ENCODE data around the gene RIPOR3. TPM values are rescaled to one million over a fixed set of nuclear protein-coding genes. Genes with fewer than 3 reads are reported as not detected.

The RIPOR3 gene
- polyA plus RNA-seq, 1 donor: 9.3 TPM

DNA sequence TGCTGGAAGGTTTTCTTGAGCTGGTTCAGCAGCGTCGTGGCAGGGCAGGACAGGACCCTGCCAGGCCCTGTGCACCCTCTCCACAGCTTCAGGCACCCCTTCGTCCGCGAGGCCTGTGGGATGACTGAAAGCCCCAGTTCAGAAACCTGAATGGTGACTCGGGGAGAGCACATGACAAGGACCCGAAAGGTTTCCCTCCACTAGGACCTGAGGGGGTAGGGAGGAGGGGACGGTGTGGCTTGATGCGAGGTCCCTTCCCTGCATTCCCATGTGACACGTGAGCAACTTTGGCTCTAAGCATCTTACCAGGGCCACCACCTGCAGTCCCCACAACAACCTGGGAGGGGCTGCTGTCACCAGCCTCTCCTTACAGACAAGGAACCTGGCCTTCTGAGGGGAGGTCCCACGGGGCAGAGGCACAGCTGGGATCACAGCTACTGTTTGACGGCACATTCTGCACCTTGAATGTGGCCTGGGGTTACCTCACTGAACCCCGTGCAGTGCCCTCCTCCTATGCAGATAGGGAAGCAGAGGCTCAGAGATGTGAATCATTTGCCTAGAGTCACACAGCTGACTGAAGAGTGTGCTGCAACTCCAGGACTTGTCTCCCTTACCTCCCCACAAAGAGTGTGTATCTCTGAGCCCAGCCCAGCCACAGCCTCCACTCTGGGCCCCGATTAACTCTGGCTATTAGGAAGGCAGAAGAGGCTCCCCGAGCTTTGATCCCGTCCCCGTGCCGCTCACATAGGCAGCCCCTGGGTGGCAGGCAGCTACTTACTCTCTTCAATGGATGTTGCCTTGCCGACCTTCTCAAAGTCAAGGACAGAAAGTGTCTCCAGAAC, 96.5 kb downstream of the RIPOR3 start:
- peaks cover 7% of the 10 kb centered on the region for H3K4me1 ChIP-seq (ENCODE audit: control insufficient read depth, insufficient read depth, low read length)
- peaks cover 6% of the 10 kb centered on the region for H3K27me3 ChIP-seq (ENCODE audit: control insufficient read depth, insufficient read depth, low read length)
- no CpG with 5 or more reads among the region's 19 CpGs for WGBS (ENCODE audit: insufficient coverage, low lambda C conversion rate)
- no peaks in the 10 kb centered on the region for H3K36me3 ChIP-seq (ENCODE audit: control insufficient read depth, insufficient read depth, low read length)
- H3K4me3 ChIP-seq (ENCODE audit: low read length): no peak overlapping the region
- H3K9me3 ChIP-seq (ENCODE audit: control insufficient read depth, low read depth, low read length): no peaks in the 10 kb centered on the region
- H3K27ac ChIP-seq (ENCODE audit: low read length): no peak overlapping the region
- DNase-seq: no peak

- Histone ChIP-seq H3K9me3 (ENCODE audit: control insufficient read depth, low read depth, low read length) (no peaks in the 10 kb centered on the region), H3K27me3 (ENCODE audit: control insufficient read depth, insufficient read depth, low read length) (peaks cover 6% of the 10 kb centered on the region), H3K4me3 (ENCODE audit: low read length) (no peak overlapping the region), H3K36me3 (ENCODE audit: control insufficient read depth, insufficient read depth, low read length) (peaks cover 3% of the 10 kb centered on the region), H3K27ac (ENCODE audit: low read length) (no peak overlapping the region), H3K4me1 (ENCODE audit: control insufficient read depth, insufficient read depth, low read length) (peaks cover 7% of the 10 kb centered on the region)
- no peak for DNase-seq
- WGBS (ENCODE audit: insufficient coverage, low lambda C conversion rate): no CpG with 5 or more reads among the region's 11 CpGs
These were observed 97.1 kb downstream of the RIPOR3 start for GRCh38 chr20:50594231-50594590.

DNA sequence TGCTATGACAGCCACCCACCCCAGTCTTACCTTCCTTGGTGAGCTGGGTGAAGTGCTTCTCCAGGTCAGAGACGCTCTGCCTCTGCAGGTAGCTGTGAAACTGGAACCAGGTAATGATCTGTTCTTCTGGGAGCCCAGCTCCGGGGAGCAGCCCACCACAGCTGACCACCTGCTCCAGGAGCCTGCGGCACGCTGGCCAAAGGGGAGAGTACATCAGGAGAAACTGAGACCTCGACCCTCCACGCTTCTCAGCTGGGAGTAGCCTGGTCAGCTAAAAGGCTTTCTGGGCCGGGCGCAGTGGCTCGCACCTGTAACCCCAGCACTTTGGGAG, 98.4 kb downstream of the RIPOR3 start:
- peaks cover 2% of the 10 kb centered on the region for H3K9me3 ChIP-seq (ENCODE audit: control insufficient read depth, low read depth, low read length)
- WGBS (ENCODE audit: insufficient coverage, low lambda C conversion rate): no CpG with 5 or more reads among the region's 9 CpGs
- peaks cover 6% of the 10 kb centered on the region for H3K27me3 ChIP-seq (ENCODE audit: control insufficient read depth, insufficient read depth, low read length)
- no peak for DNase-seq
- H3K4me3 ChIP-seq (ENCODE audit: low read length): no peak overlapping the region
- peaks cover 7% of the 10 kb centered on the region for H3K36me3 ChIP-seq (ENCODE audit: control insufficient read depth, insufficient read depth, low read length)
- H3K27ac ChIP-seq (ENCODE audit: low read length): no peak overlapping the region
- H3K4me1 ChIP-seq (ENCODE audit: control insufficient read depth, insufficient read depth, low read length): peaks cover 7% of the 10 kb centered on the region

DNA sequence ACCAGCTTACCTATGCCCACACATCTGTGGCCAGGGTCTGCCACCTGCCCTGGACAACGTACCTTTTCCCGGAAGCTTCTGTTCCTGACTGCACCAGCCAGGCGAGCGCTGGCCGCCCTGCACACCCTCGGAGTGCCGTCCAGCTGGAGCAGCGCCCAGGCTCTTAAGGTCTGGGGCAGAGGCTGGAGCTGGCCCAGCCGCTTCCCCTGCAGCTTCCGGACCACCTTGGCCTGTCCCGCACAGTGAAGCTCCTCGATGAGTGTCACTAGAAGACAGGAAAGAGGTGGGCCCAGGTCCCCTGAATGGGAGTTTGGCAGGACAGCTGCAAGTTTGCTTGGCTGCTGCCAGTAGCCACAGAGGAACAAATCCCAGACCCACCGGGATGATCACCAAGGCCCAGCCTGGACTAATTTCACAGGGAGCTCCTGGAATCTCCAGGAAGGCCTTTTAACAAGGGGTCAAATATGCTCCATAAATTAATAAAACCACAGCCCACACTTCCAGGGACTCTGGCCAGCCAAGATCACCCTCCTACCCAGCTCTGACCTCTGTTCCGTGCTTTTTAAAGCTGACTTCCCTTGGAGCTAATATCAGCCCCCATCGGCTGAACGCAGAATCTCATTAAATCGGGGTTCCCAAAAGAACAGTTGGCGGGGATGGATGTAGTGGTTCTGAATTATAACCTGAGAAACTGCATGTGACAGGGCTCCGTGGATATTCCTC, 98.9 kb downstream of the RIPOR3 start:
- H3K36me3 ChIP-seq (ENCODE audit: control insufficient read depth, insufficient read depth, low read length): peaks cover 12% of the 10 kb centered on the region
- H3K4me1 ChIP-seq (ENCODE audit: control insufficient read depth, insufficient read depth, low read length): peaks cover 7% of the 10 kb centered on the region
- no CpG with 5 or more reads among the region's 19 CpGs for WGBS (ENCODE audit: insufficient coverage, low lambda C conversion rate)
- peaks cover 6% of the 10 kb centered on the region for H3K27me3 ChIP-seq (ENCODE audit: control insufficient read depth, insufficient read depth, low read length)
- DNase-seq: no peak
- peaks cover 3% of the 10 kb centered on the region for H3K9me3 ChIP-seq (ENCODE audit: control insufficient read depth, low read depth, low read length)
- no peak overlapping the region for H3K4me3 ChIP-seq (ENCODE audit: low read length)
- no peak overlapping the region for H3K27ac ChIP-seq (ENCODE audit: low read length)

- peaks cover 3% of the 10 kb centered on the region for H3K4me1 ChIP-seq (ENCODE audit: control insufficient read depth, insufficient read depth, low read length)
- no CpG with 5 or more reads among the region's 5 CpGs for WGBS (ENCODE audit: insufficient coverage, low lambda C conversion rate)
- peaks cover 3% of the 10 kb centered on the region for H3K9me3 ChIP-seq (ENCODE audit: control insufficient read depth, low read depth, low read length)
These were observed 100.0 kb downstream of the RIPOR3 start for GRCh38 chr20:50591233-50591852.

DNA sequence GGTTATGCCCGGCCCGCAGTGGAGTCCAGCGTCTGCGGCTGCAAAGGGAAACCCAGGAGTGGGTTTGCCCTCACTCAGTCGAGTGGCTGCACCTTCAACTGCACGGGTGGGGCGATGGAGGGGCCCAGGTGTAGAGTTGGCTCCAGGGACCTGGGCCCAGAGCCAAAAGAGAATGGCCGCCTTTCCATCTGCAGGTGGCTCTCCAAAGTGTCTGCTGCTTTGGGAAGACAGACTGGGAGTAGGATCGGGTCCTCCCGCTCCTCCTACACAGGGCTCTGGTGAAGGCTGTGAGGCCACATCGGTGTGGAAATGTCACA, 101.0 kb downstream of the RIPOR3 start:
- DNase-seq: no peak

More at GRCh38 chr20:50591233-50591852, 100.0 kb downstream of the RIPOR3 start:
- Histone ChIP-seq H3K36me3 (ENCODE audit: control insufficient read depth, insufficient read depth, low read length) (peaks cover 22% of the 10 kb centered on the region), H3K4me3 (ENCODE audit: low read length) (no peak overlapping the region), H3K27ac (ENCODE audit: low read length) (no peak overlapping the region), H3K27me3 (ENCODE audit: control insufficient read depth, insufficient read depth, low read length) (peaks cover 6% of the 10 kb centered on the region)
- no peak for DNase-seq

GRCh38 chr20:50589548-50590347, 101.6 kb downstream of the RIPOR3 start:
- no peak for DNase-seq
- Histone ChIP-seq H3K4me3 (ENCODE audit: low read length) (no peak overlapping the region), H3K9me3 (ENCODE audit: control insufficient read depth, low read depth, low read length) (peaks cover 3% of the 10 kb centered on the region), H3K27me3 (ENCODE audit: control insufficient read depth, insufficient read depth, low read length) (no peaks in the 10 kb centered on the region), H3K36me3 (ENCODE audit: control insufficient read depth, insufficient read depth, low read length) (peaks cover 34% of the 10 kb centered on the region), H3K4me1 (ENCODE audit: control insufficient read depth, insufficient read depth, low read length) (no peaks in the 10 kb centered on the region), H3K27ac (ENCODE audit: low read length) (no peak overlapping the region)
- no CpG with 5 or more reads among the region's 20 CpGs for WGBS (ENCODE audit: insufficient coverage, low lambda C conversion rate)

More for the DNA sequence above, 101.0 kb downstream of the RIPOR3 start:
- H3K9me3 ChIP-seq (ENCODE audit: control insufficient read depth, low read depth, low read length): peaks cover 3% of the 10 kb centered on the region
- peaks cover under 1% of the 10 kb centered on the region for H3K27me3 ChIP-seq (ENCODE audit: control insufficient read depth, insufficient read depth, low read length)
- no peak overlapping the region for H3K27ac ChIP-seq (ENCODE audit: low read length)
- H3K4me3 ChIP-seq (ENCODE audit: low read length): no peak overlapping the region
- no CpG with 5 or more reads among the region's 11 CpGs for WGBS (ENCODE audit: insufficient coverage, low lambda C conversion rate)
- peaks cover 33% of the 10 kb centered on the region for H3K36me3 ChIP-seq (ENCODE audit: control insufficient read depth, insufficient read depth, low read length)
- no peaks in the 10 kb centered on the region for H3K4me1 ChIP-seq (ENCODE audit: control insufficient read depth, insufficient read depth, low read length)

- Histone ChIP-seq H3K27me3 (ENCODE audit: control insufficient read depth, insufficient read depth, low read length) (no peaks in the 10 kb centered on the region), H3K36me3 (ENCODE audit: control insufficient read depth, insufficient read depth, low read length) (peaks cover 45% of the 10 kb centered on the region), H3K4me3 (ENCODE audit: low read length) (no peak overlapping the region), H3K9me3 (ENCODE audit: control insufficient read depth, low read depth, low read length) (peaks cover 3% of the 10 kb centered on the region), H3K4me1 (ENCODE audit: control insufficient read depth, insufficient read depth, low read length) (no peaks in the 10 kb centered on the region), H3K27ac (ENCODE audit: low read length) (no peak overlapping the region)
- WGBS (ENCODE audit: insufficient coverage, low lambda C conversion rate): no CpG with 5 or more reads among the region's 12 CpGs
- DNase-seq: peak; percentile 31 to 43
These were observed 103.2 kb downstream of the RIPOR3 start for GRCh38 chr20:50588034-50588736.

DNA sequence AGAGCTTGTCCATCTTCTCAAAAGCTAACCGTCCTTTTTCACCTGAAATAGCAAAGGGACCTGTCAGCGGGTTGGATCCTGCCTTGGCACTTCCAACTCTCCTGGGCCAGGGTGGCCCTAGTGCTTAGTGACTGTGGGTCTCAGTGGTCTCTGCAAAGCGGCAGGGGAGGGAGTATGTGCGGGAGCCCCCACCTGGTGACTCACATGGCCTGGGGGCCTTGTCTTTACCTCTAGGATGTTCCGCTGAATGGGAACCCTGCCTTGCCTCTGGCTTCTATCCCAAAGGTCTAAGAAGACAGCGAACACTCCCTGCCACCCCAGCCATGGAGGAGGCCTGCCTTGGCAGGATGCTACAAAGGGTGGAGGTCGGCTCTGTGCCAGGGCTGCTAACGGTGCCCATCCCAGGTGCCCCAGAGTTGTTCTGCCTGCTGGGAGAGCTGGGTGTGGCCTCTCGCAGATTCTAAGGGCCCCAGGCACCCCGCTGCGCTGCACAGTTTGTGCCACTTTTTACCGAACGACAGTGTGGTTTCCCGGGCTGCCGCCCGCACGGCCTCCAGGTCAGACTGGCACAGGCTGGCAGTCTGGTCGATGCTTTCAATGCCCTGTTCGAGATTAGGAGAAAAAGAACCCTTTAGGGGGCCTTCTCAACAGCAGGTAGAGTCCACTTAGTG, 103.9 kb downstream of the RIPOR3 start:
- Histone ChIP-seq H3K4me3 (ENCODE audit: low read length) (no peak overlapping the region), H3K36me3 (ENCODE audit: control insufficient read depth, insufficient read depth, low read length) (peaks cover 53% of the 10 kb centered on the region), H3K27me3 (ENCODE audit: control insufficient read depth, insufficient read depth, low read length) (no peaks in the 10 kb centered on the region), H3K27ac (ENCODE audit: low read length) (no peak overlapping the region), H3K9me3 (ENCODE audit: control insufficient read depth, low read depth, low read length) (peaks cover 3% of the 10 kb centered on the region), H3K4me1 (ENCODE audit: control insufficient read depth, insufficient read depth, low read length) (no peaks in the 10 kb centered on the region)
- no CpG with 5 or more reads among the region's 19 CpGs for WGBS (ENCODE audit: insufficient coverage, low lambda C conversion rate)
- DNase-seq: no peak

Data from large intestine (tissue), 3 donors.